MM.1S (cell line): ENCODE measurements around the gene PSMC3.

Source experiments
- DNase-seq: peaks from one replicate; pipeline ENCODE4 v3.0.0-alpha.2; 2015
- H2AFZ ChIP-seq: fragments of 300-600 bp; sonication (generic); 2 replicates; pipeline ENCODE4 v1.6.0; 2016; ENCODE audit warnings: antibody characterized with exemption, low read length
- H3F3A ChIP-seq: fragments of 300-600 bp; sonication (generic); 2 replicates; pipeline ENCODE4 v1.6.1; 2016; ENCODE audit warnings: mild to moderate bottlenecking, antibody characterized with exemption, low read length, moderate library complexity, mixed read lengths; ENCODE audit not compliant: insufficient read depth
- H3K27ac ChIP-seq: fragments of 300-600 bp; sonication (generic); 2 replicates; pipeline ENCODE4 v1.5.1; 2016; ENCODE audit warnings: mild to moderate bottlenecking, low read length
- H3K27me3 ChIP-seq: fragments of 300-600 bp; sonication (generic); replicated peaks from 2 replicates; pipeline ENCODE4 v1.6.0; 2016; ENCODE audit warnings: low read length; ENCODE audit not compliant: insufficient read depth
- H3K36me3 ChIP-seq: fragments of 300-600 bp; sonication (generic); replicated peaks from 2 replicates; pipeline ENCODE4 v1.6.1; 2016; ENCODE audit warnings: mild to moderate bottlenecking, low read length, mixed read lengths; ENCODE audit not compliant: insufficient read depth
- H3K4me1 ChIP-seq: fragments of 300-600 bp; sonication (generic); 2 replicates; pipeline ENCODE4 v1.6.1; 2016; ENCODE audit warnings: low read length, mixed read lengths
- H3K4me2 ChIP-seq: fragments of 300-600 bp; sonication (generic); 2 replicates; pipeline ENCODE4 v1.6.0; 2016; ENCODE audit warnings: low read depth, low read length
- H3K4me3 ChIP-seq: fragments of 300-600 bp; sonication (generic); 2 replicates; pipeline ENCODE4 v1.5.1; 2016; ENCODE audit warnings: low read length, mixed read lengths
- H3K79me2 ChIP-seq: fragments of 300-600 bp; sonication (generic); 2 replicates; pipeline ENCODE4 v1.6.1; 2016; ENCODE audit warnings: mixed run types, low read length, mixed read lengths
- H3K9ac ChIP-seq: fragments of 300-600 bp; sonication (generic); 2 replicates; pipeline ENCODE4 v1.6.1; 2016; ENCODE audit warnings: low read length, mixed read lengths
- H3K9me2 ChIP-seq: fragments of 300-600 bp; sonication (generic); replicated peaks from 2 replicates; pipeline ENCODE4 v1.6.1; 2016; ENCODE audit warnings: mild to moderate bottlenecking, low read length, mixed read lengths; ENCODE audit not compliant: insufficient read depth
- H3K9me3 ChIP-seq: fragments of 300-600 bp; sonication (generic); replicated peaks from 2 replicates; pipeline ENCODE4 v1.6.1; 2016; ENCODE audit warnings: mild to moderate bottlenecking, low read length, mixed read lengths; ENCODE audit not compliant: insufficient read depth
- H4K20me1 ChIP-seq: fragments of 300-600 bp; sonication (generic); 2 replicates; pipeline ENCODE4 v1.6.1; 2016; ENCODE audit warnings: mild to moderate bottlenecking, low read length, moderate library complexity, mixed read lengths; ENCODE audit not compliant: insufficient read depth
- CTCF ChIP-seq: fragments of 300-600 bp; sonication (generic); IDR thresholded peaks from 2 replicates; pipeline ENCODE4 v1.5.1; 2016; ENCODE audit warnings: antibody characterized with exemption, low read length, mixed read lengths
- EZH2 ChIP-seq: fragments of 300-600 bp; sonication (generic); optimal IDR thresholded peaks from 2 replicates; pipeline ENCODE3; 2017; ENCODE audit warnings: low read depth, mild to moderate bottlenecking, antibody characterized with exemption, low read length, mixed read lengths
- EZH2phosphoT487 ChIP-seq: fragments of 300-600 bp; sonication (generic); IDR thresholded peaks from 2 replicates; pipeline ENCODE4 v1.6.1; 2018; ENCODE audit warnings: antibody characterized with exemption, low read length

The PSMC3 gene

GRCh38 chr11:47466201-47466600 lies 40.0 kb upstream of the PSMC3 start:
- Histone ChIP-seq H3K4me3 (no peak overlapping the region), H3K9ac (no peak overlapping the region), H3K79me2 (peaks cover 30% of the 10 kb centered on the region; the same call in 1 of the 2 replicates), H3K27me3 (no peaks in the 10 kb centered on the region), H3K4me2 (no peak overlapping the region), H4K20me1 (no peaks in the 10 kb centered on the region), H3F3A (no peaks in the 10 kb centered on the region), H3K4me1 (no peaks in the 10 kb centered on the region), H3K27ac (no peak overlapping the region), H3K36me3 (no peaks in the 10 kb centered on the region; the same call in 1 of the 2 replicates), H3K9me3 (no peaks in the 10 kb centered on the region), H3K9me2 (no peaks in the 10 kb centered on the region), H2AFZ (no peak overlapping the region)
- DNase-seq = no peak
- TF ChIP-seq CTCF = no peak
- TF ChIP-seq EZH2 = no peak
- TF ChIP-seq EZH2phosphoT487 = no peak

- DNase-seq = no peak
- Histone ChIP-seq H3K4me2 (no peak overlapping the region), H3K36me3 (no peaks in the 10 kb centered on the region), H3K9me2 (no peaks in the 10 kb centered on the region), H3K9ac (no peak overlapping the region), H3F3A (no peaks in the 10 kb centered on the region), H2AFZ (no peak overlapping the region), H3K27me3 (no peaks in the 10 kb centered on the region), H3K27ac (no peak overlapping the region), H3K4me1 (no peaks in the 10 kb centered on the region), H3K79me2 (peaks cover 20% of the 10 kb centered on the region; the same call in 1 of the 2 replicates), H3K4me3 (no peak overlapping the region), H3K9me3 (no peaks in the 10 kb centered on the region), H4K20me1 (no peaks in the 10 kb centered on the region)
- TF ChIP-seq EZH2 = no peak
- no peak for TF ChIP-seq EZH2phosphoT487
- TF ChIP-seq CTCF = no peak
Observed at GRCh38 chr11:47464483-47464882, 38.2 kb upstream of the PSMC3 start.

- Histone ChIP-seq H3K36me3 (no peaks in the 10 kb centered on the region), H3K27me3 (no peaks in the 10 kb centered on the region), H3K4me1 (no peaks in the 10 kb centered on the region), H3K27ac (no peak overlapping the region), H3K4me2 (no peak overlapping the region), H3K9me3 (no peaks in the 10 kb centered on the region), H4K20me1 (no peaks in the 10 kb centered on the region), H3K9me2 (no peaks in the 10 kb centered on the region), H3K79me2 (0 out of 2 replicates have a peak, but pooled peaks cover 7% of the 10 kb centered on the region), H3K9ac (no peak overlapping the region), H2AFZ (no peak overlapping the region), H3F3A (no peaks in the 10 kb centered on the region), H3K4me3 (no peak overlapping the region)
- no peak for TF ChIP-seq CTCF
- no peak for TF ChIP-seq EZH2phosphoT487
- TF ChIP-seq EZH2 = no peak
- DNase-seq = no peak
Observed at GRCh38 chr11:47461876-47462275, 35.6 kb upstream of the PSMC3 start.
